NCI-H345 treated with DMSO at 0.1 percent for 48 hours (cell line): Measurements from ENCODE around the gene OR14C36.
"Not testable (repeated sequence)": the region's sequence is repeated elsewhere in the genome, so short reads cannot be mapped to it uniquely, and the experiment has no call there.

Experiments
- DNase-seq: peaks from one replicate; lab custom pipeline; 2025; ENCODE audit not compliant: unreplicated experiment; lab: John Stamatoyannopoulos, UW

OR14C36 gene

DNA sequence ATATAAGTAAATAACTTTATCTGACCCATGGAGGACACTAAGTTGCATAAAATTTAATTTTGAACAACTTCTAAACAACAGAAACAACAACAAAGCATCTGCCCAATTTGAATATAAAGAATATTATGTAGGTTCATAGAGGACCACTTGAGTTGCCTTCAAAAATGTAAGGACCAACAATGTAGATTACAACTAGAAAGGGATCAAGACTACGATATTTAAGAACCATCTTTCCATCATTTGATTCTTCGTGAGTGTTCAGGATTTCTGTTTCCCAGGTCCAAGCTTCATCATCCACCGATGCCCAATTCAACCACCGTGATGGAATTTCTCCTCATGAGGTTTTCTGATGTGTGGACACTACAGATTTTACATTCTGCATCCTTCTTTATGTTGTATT is at the start of gene OR14C36:
Gene OR14C36, plus strand, starts transcription at position 301 of the 400 bp plus-strand sequence. Its CDS starts 0 bp downstream, at position 301.
- no peak for DNase-seq

DNA sequence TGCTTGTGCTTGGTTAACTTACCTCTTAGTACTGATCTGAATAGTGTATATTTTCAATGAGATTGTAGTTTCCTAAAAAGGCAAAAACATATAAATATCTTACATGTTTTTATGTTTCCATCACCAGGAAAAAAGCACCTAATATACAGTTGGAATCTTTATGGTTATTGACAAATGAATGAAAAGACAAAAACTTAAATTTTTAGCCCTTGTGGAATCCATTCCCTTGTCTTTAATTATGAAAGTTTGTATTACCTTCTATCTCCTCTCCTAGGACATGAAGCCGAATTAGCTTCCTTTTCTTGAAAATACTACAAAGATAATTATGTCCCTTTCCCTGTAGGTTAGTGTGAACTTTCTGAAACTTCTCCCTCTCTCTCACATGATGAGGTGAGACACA is 45.3 kb upstream of the OR14C36 start, which contains the start of gene OR2T12:
Gene OR2T12, minus strand, starts transcription at position 101 of the 400 bp plus-strand sequence. CDS start 7,846 bp downstream, outside the sequence.
- DNase-seq, result no peak

DNA sequence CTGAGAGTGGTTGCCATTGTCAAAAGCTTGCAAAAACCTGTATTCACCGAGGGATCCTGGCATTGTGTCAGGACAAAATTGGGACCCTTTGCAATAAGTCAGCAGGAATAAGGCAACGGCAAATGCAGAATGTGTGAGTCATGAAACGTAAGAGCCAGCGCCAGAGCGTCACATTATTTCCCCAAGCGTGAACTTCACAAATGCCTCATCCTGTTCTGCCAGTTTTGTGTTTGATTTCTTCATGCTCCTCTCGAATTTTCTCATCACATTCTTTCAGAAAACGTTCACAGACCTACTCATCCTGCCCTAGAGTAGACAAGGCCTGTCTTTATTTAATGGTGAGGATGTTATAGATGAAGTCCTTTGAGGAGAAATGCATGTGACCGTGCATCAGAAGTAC is 42.9 kb upstream of the OR14C36 start:
- not testable (repeated sequence) for DNase-seq

GRCh38 chr1:248306103-248306502 is 42.5 kb upstream of the OR14C36 start:
- no peak for DNase-seq

DNA sequence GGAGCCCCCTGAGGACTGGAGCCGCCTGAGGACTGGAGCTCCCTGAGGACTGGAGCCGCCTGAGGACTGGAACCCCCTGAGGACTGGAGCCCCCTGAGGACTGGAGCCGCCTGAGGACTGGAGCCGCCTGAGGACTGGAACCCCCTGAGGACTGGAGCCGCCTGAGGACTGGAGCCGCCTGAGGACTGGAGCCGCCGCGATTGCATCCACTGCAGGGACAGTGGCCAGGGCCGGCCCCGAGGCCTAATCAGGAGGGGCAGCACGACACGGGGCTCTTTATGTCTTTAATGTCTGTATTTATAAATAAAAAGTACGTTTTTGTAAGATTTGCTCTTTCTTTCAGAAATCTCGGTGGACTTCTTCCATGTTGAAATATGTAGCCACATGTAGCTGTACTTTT is 41.8 kb upstream of the OR14C36 start:
- DNase-seq, result not testable (repeated sequence)

DNA sequence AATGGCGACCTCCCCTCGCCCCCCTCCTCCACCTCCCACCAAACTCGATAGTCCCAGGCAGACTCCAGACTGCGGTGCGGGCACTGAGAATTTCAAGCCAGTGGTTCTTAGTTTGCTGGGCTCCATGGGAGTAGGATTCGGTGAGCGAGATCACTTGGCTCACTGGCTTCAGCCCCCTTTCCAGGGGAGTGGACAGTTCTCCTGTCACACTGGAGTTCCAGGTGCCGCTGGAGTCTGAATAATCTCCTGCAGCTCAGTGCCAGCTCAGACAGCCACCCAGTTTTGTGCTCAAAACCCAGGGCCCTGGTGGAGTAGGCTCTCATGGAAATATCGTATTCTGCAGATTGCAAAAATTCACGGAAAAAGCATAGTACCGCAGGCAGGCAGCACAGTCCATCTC is 31.8 kb upstream of the OR14C36 start:
- DNase-seq, result no peak

DNA sequence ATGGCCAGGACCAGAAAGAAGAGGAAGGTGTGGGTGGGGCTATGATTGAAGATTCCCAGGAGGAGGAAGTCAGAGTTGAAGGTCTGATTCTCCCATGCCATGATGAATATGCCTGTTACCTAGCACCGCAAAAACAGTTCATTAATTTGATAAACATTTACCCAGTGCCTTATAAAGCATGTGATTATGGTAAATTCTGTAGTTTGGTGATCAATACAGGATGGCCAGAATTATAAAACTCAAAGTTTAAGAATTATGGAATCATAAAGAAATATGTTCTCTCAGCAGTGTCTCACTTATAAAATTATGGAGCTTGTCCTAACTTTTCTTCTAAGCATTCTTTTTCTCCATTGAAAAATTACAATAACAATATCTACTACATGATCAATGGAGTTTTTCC is 24.1 kb upstream of the OR14C36 start, which contains the start of gene OR2M7:
Gene OR2M7, minus strand, starts transcription at position 101 of the 400 bp plus-strand sequence. Its CDS starts 0 bp downstream, at position 101.
- no peak for DNase-seq

GRCh38 chr1:248343451-248343850 is 5.1 kb upstream of the OR14C36 start:
- no peak for DNase-seq

- DNase-seq, result no peak
These were observed 10.8 kb downstream of the OR14C36 start for GRCh38 chr1:248359415-248359814.

- no peak for DNase-seq
These were observed 12.6 kb downstream of the OR14C36 start, which contains the start of gene OR2T4 for GRCh38 chr1:248361121-248361715. Gene OR2T4, plus strand, starts transcription at chr1:248361665. Its CDS starts 0 bp downstream, at chr1:248361665.

DNA sequence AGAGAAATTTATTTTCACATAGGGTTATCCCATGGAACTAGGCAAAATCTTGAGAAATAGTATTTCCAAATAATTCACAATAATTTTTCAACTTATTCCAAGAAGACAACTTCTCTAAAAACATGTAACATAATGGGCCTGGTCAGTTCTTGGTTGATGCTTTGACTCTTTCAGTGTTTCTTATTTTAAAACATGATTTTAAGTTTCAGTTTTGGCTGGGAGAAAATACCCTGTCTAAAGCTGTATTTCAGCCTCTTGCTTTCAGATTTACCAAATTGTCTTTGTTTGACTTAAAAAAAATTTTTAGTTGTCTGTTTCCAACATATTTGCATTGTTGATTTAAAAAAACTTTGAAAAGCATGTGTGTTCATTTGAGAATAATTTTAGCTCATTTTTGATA is 18.0 kb downstream of the OR14C36 start:
- DNase-seq, result no peak

DNA sequence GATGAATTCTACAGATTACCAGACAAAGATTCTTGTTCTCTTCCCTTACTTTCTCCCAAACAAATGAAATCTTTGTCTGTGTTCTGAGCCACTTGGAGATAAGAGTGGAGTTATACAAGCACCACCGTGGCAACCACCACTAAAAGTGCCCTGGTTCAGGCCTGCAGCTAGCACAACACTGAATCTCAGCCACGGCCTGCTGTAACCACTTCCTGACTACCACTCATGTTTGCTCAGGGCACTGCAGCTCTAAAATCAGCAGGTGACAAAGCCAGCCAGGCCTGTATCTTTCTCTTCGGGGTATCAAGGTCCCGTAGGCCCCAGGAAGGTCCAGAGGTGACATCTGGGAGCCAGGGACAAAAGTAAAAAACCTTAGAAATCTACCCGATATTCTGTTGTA is 23.8 kb downstream of the OR14C36 start:
- no peak for DNase-seq

- DNase-seq, result no peak
These were observed 25.2 kb downstream of the OR14C36 start for GRCh38 chr1:248373761-248374160.

DNA sequence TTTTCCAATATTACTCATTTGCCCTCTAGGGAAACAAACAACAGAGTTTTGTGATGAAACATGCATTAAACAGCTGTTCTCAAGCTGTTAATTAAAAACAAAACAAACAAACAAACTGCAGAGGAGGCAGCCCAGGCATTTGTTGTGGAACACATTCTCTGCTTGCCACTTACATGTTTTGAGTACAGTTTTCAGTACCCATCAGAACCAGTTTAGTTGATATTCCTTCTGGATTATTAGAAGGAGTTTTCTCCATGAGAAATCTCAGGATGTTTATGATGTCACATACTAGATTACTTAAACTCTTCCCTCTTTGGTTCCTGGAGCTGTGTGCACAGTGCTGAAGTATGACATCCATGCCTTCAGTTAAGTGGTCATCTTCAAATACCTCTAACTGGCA is 26.9 kb downstream of the OR14C36 start, which contains the start of gene OR2T6:
Gene OR2T6, plus strand, starts transcription at position 301 of the 400 bp plus-strand sequence. CDS start 11,863 bp downstream, outside the sequence.
- DNase-seq, result no peak

DNA sequence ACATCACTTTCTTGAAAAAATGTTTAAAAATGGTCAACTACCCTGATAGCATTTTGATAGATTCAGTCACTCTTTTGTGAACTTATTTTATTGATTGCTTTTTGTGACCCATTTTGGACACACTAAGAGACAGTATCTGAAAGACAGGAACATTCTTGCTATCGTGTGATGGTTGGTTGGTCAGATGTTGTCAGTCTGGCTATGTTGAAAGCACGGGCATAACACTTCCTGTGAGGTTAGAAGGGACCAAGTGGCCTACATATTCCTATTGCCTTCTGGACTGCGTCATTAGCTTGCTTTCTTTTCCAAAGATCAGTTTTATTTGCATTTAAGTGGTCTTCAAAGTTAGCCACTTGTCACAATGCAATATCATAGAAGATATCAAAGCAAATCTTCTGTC is 28.3 kb downstream of the OR14C36 start:
- DNase-seq, result no peak

GRCh38 chr1:248380854-248381253 is 32.3 kb downstream of the OR14C36 start:
- DNase-seq, result no peak

DNA sequence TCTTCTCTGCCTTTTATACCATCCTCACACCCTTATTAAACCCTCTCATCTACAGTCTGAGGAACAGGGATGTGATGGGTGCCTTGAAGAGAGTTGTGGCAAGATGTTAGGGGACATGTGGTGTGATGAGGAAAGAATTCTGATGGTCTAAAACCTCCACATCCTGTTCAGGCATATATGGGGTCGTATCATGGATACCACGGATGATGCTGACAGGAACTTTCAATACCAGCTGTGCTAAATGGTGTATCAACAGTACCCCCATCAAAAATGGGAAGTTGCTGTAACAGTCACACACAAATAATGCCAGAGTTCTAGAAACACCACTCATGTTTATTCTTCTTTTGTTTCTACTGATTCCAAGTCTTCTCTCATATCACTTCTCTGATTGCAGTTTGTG is 39.9 kb downstream of the OR14C36 start:
- DNase-seq, result no peak

DNA sequence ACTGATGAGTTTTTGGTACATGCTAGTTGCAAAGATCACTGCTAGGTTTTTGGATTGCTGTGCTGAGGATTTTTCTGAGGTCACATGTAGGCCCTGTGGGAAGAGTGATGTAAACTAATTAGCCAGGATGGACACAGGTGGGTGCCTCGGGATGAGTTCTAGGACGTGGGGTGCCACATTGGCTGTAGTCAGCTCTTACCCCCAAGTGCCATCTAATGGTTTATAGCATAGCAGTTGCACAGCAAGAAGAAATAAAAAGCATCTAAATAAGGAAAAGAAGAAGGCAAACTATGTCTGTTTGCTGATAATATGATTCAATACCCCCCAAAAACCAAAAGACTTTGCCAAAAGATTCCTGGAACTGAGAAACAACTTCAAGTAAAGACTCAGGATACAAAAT is 44.5 kb downstream of the OR14C36 start:
- no peak for DNase-seq
